Measurements from ENCODE around the gene RAB18.

GRCh38 chr10:27518261-27518660 is 14.2 kb downstream of the RAB18 start:
- TF ChIP-seq CTCF (IDR thresholded peaks at IDR 0.05) = no peak
- no peak for TF ChIP-seq EP300 (IDR thresholded peaks at IDR 0.05)

Measured in ovary (tissue), 3 donors.